ENCODE results near the gene PRPF38B. TPM values are rescaled to one million over a fixed set of nuclear protein-coding genes. Genes with fewer than 3 reads are reported as not detected.

The PRPF38B gene
- polyA plus RNA-seq, 1 of the 3 experiments (the other 2 are of a cell fraction), result 17.5 TPM

- Histone ChIP-seq H2AFZ (ENCODE audit: low read depth) (no peak overlapping the region), H3F3A (replicated peaks; ENCODE audit: insufficient read depth) (peaks cover 14% of the 10 kb centered on the region), H3K4me3 (ENCODE audit: low read depth in 2 of 2, low read length in 1 of 2) (no peak overlapping the region), H3K27ac (ENCODE audit: low read depth in 2 of 2, low read length in 1 of 2) (no peak overlapping the region), H3K27me3 (ENCODE audit: insufficient read depth) (no peaks in the 10 kb centered on the region), H3K36me3 (replicated peaks in 1 of 2; ENCODE audit: control insufficient read depth in 1 of 2, insufficient read depth in 2 of 2, low read length in 1 of 2) (peaks cover 31 to 48% of the 10 kb centered on the region in 2 experiments), H3K9me2 (no peaks in the 10 kb centered on the region), H3K4me1 (ENCODE audit: control insufficient read depth in 1 of 2, insufficient read depth in 2 of 2, low read depth in 1 of 2, low read length in 1 of 2) (peaks cover 4 to 5% of the 10 kb centered on the region in 2 experiments; a peak in 3 of 4 replicates), H4K20me1 (ENCODE audit: insufficient read depth) (peaks cover 16% of the 10 kb centered on the region), H3K4me2 (no peak overlapping the region), H3K9ac (no peak overlapping the region), H3K79me2 (ENCODE audit: insufficient read depth) (peaks cover 50% of the 10 kb centered on the region), H3K9me3 (no peaks in the 10 kb centered on the region)
- CTCF ChIA-PET, result interaction anchor here (0.9 kb wide), 1 partner anchor 146 kb away, joined by 5 read pairs; no protein-coding TSS in a partner anchor
- no peak for TF ChIP-seq RCOR1 (IDR thresholded peaks at IDR 0.05; ENCODE audit: low read length)
- no peak for TF ChIP-seq YY1 (IDR thresholded peaks at IDR 0.05; ENCODE audit: low read depth)
- no peak for TF ChIP-seq JUND (IDR thresholded peaks at IDR 0.05)
- TF ChIP-seq ELF1 (IDR thresholded peaks at IDR 0.05), result no peak
- TF ChIP-seq TAF1 (IDR thresholded peaks at IDR 0.05; ENCODE audit: borderline replicate concordance, low read depth, low read length), result no peak
- no peak for TF ChIP-seq EP300 (IDR thresholded peaks at IDR 0.05; ENCODE audit: borderline replicate concordance in 1 of 2, low read depth in 1 of 2, low read length in 1 of 2)
- no peak for TF ChIP-seq RXRA (IDR thresholded peaks at IDR 0.05; ENCODE audit: borderline replicate concordance, low read depth)
- TF ChIP-seq TCF12 (IDR thresholded peaks at IDR 0.05), result no peak
- TF ChIP-seq USF1 (IDR thresholded peaks at IDR 0.05; ENCODE audit: borderline replicate concordance, low read depth), result no peak
- POLR2A ChIA-PET, result no interaction called here
- no peak for DNase-seq
- 100% methylated on average over 1 of the region's 1 CpG for WGBS (ENCODE audit: low lambda C conversion rate)
These were observed 58.5 kb downstream of the PRPF38B start for GRCh38 chr1:108750476-108751181.

Other genes with a start within 250 kb of the PRPF38B start
- not detected in 2 replicates for gene NBPF6, start 242.0 kb upstream of the PRPF38B start, polyA plus RNA-seq (2012; rRNA removed)
- gene EEIG2, start 132.2 kb upstream of the PRPF38B start, polyA plus RNA-seq (2012; rRNA removed), result 2.9 and 3.1 TPM in 2 replicates
- gene HENMT1, start 31.2 kb upstream of the PRPF38B start, polyA plus RNA-seq (2012; rRNA removed), result 0.03 TPM in 2 replicates
- gene FNDC7, start 20.6 kb downstream of the PRPF38B start, polyA plus RNA-seq (2012; rRNA removed), result 0.02 TPM in 1 of 2 replicates, not detected in the other
- gene STXBP3, start 54.4 kb downstream of the PRPF38B start, polyA plus RNA-seq (2012; rRNA removed), result 12.6 and 16.8 TPM in 2 replicates
- gene AKNAD1, start 164.8 kb downstream of the PRPF38B start, polyA plus RNA-seq (2012; rRNA removed), result 0.70 and 0.71 TPM in 2 replicates
- 6.2 and 6.7 TPM in 2 replicates for gene GPSM2, start 184.7 kb downstream of the PRPF38B start, polyA plus RNA-seq (2012; rRNA removed)